ENCODE results near the gene PLA2G4F. TPM values are rescaled to one million over a fixed set of nuclear protein-coding genes. Genes with fewer than 3 reads are reported as not detected.
A peak's percentile ranks its signal among the peaks of the same experiment; 100 is the strongest.

Gene PLA2G4F
- total RNA-seq, 1 donor from 2014 or later = 0.20 TPM

GRCh38 chr15:42163947-42164550, 7.6 kb upstream of the PLA2G4F start:
- DNase-seq (ENCODE audit: low read depth) = no peak

- no peak for DNase-seq (ENCODE audit: low read depth)
Observed at GRCh38 chr15:42163291-42163690, 6.9 kb upstream of the PLA2G4F start.

GRCh38 chr15:42160136-42160535, 3.7 kb upstream of the PLA2G4F start:
- no peak for DNase-seq (ENCODE audit: low read depth)

GRCh38 chr15:42159381-42160015, 3.1 kb upstream of the PLA2G4F start:
- DNase-seq (ENCODE audit: low read depth) = no peak

- no peak for DNase-seq (ENCODE audit: low read depth)
Observed at GRCh38 chr15:42158941-42159340, 2.5 kb upstream of the PLA2G4F start.

GRCh38 chr15:42157981-42158765, 1.7 kb upstream of the PLA2G4F start:
- no peak for DNase-seq (ENCODE audit: low read depth)

GRCh38 chr15:42157381-42157780, 945 bp upstream of the PLA2G4F start:
- no peak for DNase-seq (ENCODE audit: low read depth)

GRCh38 chr15:42155546-42156242, 742 bp downstream of the PLA2G4F start:
- DNase-seq (ENCODE audit: low read depth) = no peak

- DNase-seq (ENCODE audit: low read depth) = no peak
Observed at GRCh38 chr15:42154956-42155355, 1.5 kb downstream of the PLA2G4F start.

GRCh38 chr15:42154212-42154941, 2.1 kb downstream of the PLA2G4F start:
- peak; percentile 86 for DNase-seq (ENCODE audit: low read depth)

- no peak for DNase-seq (ENCODE audit: low read depth)
Observed at GRCh38 chr15:42153874-42154211, 2.6 kb downstream of the PLA2G4F start.

GRCh38 chr15:42152921-42153698, 3.3 kb downstream of the PLA2G4F start:
- no peak for DNase-seq (ENCODE audit: low read depth)

- DNase-seq (ENCODE audit: low read depth) = peak; percentile 72
Observed at GRCh38 chr15:42152196-42152920, 4.1 kb downstream of the PLA2G4F start.

GRCh38 chr15:42151736-42152135, 4.7 kb downstream of the PLA2G4F start:
- peak; percentile 11 for DNase-seq (ENCODE audit: low read depth)

GRCh38 chr15:42151141-42151561, 5.3 kb downstream of the PLA2G4F start:
- DNase-seq (ENCODE audit: low read depth) = no peak

- DNase-seq (ENCODE audit: low read depth) = no peak
Observed at GRCh38 chr15:42150219-42150970, 6.0 kb downstream of the PLA2G4F start.

- no peak for DNase-seq (ENCODE audit: low read depth)
Observed at GRCh38 chr15:42149493-42150218, 6.8 kb downstream of the PLA2G4F start.

GRCh38 chr15:42148808-42149492, 7.5 kb downstream of the PLA2G4F start:
- no peak for DNase-seq (ENCODE audit: low read depth)

All from renal cortical epithelial cell (primary cell).